HG03571 (cell line): ENCODE results near the gene SMIM41.
A peak's percentile ranks its signal among the peaks of the same experiment; 100 is the strongest.

Experiments
- ATAC-seq: cut with Tn5 transposase; IDR thresholded peaks from one replicate; pipeline ENCODE4 v1.9.1; 2021; ENCODE audit not compliant: unreplicated experiment

SMIM41 gene

DNA sequence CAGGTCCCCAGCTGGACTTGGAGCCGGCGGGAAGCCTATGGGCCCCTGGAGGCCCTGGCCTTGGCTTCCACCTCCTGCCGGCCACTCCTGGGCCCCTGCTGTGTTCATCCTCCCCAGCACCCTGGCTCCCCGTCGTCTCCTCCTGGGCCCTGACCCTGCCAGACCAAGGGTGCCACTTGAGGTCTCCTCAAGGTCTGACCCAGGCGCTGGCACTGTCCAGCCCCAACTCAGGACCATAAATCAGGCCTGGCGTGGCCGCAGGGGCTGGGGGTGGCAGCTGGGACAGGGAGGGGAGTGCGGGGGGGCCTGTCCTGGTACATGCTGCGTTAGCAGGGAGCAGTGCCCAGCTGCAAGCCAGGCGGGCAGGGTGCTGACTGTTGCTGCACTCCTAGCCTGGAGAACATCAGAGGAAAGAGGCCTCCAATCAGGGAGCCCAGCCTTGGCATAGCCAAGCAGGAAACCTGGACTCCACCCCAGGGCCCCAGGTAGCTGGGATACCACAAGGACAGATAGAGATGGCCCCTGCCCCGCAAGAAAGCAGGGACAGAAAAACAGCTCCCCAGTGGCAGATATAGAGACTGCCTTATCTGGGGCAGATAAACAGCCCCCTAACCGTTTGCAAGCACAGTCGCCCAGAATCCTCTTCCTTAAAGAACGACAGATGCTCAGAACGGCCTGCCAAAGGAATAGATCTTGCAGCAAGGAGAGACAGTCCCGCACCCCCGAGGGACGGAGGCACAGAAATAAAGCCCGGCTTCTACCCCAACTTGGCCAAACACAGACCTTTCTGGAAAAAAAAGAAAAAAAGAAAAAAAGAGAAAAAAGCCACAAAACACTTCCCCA lies 16.2 kb upstream of the SMIM41 start:
- ATAC-seq: no peak

DNA sequence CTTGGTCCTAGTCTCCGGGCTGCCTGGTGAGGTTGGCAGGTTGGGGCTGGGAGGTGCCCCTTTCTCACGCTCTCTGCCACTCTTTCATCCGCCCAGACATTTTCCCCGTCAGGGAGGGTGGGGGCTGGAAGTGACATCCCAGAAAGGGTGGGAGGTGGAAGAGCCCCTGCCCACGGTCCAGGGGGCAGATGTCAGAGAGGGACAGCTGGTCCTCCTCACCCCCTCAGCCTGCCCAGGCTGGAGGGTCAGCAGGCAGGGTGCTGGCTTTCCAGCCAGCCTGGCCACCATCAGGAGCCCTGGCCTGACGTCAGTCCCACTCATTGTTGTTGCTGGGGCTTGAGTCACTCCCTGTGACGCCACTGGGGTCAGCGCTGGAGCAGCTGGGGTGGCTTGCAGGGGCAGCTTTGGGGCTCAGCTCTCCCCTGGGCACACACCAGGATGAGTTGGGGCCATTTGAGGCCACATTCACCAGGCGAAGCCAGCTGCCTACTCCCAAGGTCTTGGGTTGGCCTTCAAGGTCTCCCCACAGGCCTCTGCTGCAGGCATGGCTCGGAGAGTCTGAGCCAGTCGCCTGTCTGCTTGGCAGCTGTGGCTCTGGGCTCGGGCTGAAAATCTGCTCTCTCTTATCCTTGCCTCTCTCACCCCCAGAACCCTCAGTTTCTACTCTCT lies 15.4 kb upstream of the SMIM41 start:
- ATAC-seq: no peak

DNA sequence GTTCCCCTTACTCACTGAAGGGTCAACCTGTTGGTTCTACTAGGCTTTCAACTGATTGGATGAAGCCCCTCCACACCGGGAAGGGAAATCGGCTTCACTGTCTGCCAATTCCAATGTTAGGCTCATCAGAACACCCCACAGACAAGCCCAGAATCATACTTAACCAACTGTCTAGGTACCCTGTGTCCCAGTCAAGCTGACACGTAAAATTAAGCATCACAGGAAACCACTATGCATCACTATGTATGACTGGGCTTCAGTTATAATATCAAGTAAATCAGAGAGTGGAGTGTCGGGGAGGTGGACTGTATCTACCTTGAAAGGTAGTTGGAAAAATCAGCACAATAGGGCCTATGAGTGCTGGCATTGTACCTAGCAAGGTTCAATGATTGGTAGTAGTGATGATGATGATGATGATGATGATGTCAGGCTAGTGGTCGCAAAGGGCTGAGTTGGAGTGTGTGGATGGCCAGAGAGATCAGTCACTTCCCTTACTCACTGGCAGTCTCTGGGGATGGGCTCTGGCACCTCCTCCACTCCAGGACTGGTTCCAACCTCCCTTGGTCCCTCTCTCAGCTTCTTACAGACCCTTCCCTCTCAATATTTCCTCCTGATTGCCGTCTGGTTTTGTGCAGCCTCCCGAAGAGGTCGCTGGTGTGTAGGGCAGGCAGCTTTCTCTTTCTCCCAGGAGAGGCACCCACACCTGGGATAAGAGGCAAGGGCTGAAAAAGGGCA lies 13.0 kb upstream of the SMIM41 start:
- no peak for ATAC-seq

DNA sequence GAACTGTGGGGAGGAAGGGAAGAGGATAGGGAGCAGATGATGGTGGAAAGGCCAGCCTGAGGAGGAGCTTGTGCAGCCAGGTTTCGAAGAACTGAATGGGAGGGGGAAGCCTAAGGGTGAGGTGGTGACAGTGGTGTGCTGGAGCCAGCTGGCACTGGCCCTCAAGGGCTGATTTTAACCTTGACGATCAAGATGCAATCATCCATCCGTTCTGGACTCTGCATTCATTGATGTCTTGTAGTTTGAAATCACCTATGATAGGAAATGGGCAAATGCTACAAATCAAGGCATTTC lies 12.5 kb upstream of the SMIM41 start:
- no peak for ATAC-seq

DNA sequence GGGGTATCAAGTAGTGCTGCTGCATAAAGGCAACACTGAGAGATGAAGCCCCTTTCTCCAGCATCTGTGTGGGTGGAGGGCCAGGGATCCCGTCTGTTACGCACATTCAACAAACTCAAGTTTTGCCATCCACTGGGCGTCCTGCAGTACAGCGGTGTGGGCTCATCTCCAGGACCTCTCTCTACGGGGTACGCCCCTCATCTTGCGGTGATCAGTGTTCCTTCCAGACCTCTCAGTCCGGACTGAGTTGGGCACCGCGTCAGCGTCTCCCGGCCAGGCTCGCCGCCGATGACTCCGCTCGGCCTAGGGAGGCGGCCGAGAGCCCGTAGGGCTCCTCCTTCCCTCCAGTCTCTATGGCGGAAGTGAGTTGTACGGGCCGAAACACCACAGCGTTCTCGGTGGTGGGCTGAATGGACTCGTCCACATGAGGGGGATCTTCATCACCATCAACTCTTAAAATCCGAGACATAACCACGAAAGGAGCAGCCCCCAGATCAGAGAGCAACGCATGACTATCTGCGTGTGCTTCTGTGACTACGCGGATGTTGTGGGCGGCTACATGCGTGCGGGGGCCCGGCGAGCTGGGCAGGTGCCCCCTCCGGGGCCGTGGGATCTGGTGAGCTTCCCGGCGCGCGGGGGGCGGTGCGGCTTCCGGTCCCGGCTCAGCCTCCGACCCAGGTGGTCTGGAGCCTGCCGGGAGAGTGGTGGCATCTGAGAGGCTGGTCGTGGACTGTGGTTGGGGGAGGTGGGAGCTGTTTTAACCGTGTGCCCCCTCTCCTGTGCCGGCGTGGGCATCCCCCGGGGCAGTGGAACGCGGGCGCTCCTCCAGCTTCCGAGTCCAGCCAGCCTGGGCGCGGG lies 9.9 kb upstream of the SMIM41 start, which contains the start of gene ATG101:
TSS of gene ATG101 (plus strand) at position 652 of the 858 bp plus-strand sequence. CDS start 3,673 bp downstream, outside the sequence.
- peak; percentile 90 for ATAC-seq

DNA sequence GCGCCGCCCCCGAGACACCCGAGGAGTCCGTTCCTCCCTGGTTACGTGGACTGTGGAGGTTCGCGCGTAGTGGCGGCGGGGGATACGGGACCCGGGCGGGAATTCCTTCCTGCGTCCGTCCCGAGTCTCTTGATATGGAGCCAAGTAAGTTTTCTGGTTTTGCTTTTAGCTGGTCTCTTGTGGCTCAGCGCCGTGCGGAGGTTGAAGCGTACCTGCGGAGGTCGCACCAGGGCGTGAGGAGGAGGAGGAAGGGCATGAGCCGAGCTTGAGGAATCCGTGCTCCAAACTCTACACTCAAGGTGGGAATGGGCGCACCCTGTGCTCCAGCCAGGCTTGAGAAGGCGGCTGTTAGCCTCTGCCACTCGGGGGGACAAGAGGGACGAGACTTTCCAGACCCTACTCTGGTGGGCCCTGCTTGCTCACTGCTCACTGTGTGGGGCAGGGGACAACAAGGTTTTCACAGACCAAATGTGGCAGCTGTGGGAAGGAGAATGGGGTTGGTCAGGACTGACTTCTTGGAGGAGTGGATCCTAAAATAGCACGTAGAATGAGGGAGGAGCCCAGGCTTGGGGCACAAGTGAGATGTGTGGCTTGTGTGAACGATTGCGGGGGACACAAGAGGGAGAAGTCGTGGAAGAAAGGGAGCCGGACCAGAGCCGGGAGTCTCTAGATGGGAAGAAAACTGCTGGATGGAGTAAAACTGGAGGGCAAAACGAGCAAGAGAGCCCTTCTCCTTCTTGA lies 9.1 kb upstream of the SMIM41 start:
- ATAC-seq: peak; percentile 6

DNA sequence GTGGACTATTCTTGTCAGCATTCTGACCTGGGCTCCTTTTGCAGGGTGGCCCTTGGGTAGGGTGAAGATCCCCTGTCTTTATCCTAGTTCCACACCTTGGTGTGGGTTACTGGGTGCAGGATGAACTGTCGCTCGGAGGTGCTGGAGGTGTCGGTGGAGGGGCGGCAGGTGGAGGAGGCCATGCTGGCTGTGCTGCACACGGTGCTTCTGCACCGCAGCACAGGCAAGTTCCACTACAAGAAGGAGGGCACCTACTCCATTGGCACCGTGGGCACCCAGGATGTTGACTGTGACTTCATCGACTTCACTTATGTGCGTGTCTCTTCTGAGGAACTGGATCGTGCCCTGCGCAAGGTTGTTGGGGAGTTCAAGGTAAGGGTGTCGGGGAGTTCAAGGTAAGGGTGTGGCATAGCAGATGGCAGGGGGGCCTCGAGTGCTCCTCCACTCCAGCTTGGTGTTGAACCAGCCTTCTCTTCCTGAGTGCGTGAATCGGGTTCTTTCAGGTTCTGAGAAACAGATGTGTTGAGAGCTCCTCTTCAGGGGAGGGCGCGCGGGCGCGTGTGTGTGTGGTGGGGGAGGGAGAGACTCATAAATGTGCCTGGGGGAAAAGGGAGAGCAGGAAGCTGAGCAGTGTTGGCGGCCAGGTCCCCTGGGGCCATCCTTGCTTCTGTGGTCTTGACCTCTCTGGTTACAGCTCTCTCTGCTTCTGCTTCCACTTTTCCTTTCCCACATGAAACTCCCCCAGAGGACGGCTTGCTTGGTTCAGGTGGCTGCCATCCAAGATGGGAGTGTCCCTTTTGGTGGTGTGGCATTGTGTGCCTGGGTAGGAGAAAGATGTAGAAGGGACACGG lies 5.7 kb upstream of the SMIM41 start:
- no peak for ATAC-seq

DNA sequence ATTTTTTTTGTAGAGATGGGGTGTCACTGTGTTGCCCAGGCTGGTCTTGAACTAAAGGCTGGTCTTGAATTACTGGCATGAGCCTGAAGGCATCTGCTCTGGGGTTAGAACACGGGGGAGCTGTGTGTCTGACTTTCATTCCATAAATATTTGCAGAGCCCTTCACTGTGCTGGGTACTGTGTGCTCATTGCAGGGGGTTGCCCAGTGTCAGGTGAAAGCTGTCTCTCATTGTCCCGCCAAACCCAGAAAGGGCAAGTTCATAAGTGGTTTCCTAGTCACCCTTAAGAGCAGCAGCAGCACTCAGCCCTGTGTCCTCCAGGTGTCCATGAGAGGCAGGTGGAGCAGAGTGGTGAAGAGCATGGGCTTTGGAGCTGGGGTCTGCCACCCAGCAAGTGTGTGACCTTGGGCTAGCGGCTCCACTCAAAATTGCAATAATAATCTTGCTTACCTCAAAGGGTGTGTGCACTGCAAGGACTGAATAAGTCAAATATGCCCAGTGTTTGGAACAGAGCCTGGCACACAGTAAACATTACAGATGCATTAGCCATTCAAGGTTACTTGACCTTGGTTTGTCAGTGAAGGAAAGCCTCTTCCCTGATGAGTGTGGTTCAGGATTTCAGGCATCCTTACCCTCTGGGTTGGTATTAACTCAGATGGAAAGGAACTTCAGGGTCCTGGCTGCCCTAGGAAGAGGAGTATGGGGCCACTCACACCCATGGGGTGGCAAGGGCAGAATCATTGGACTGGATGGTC lies 4.4 kb upstream of the SMIM41 start:
- no peak for ATAC-seq

DNA sequence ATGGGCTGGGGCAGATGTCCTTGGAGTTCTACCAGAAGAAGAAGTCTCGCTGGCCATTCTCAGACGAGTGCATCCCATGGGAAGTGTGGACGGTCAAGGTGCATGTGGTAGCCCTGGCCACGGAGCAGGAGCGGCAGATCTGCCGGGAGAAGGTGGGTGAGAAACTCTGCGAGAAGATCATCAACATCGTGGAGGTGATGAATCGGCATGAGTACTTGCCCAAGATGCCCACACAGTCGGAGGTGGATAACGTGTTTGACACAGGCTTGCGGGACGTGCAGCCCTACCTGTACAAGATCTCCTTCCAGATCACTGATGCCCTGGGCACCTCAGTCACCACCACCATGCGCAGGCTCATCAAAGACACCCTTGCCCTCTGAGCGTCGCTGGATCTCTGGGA lies 2.7 kb upstream of the SMIM41 start:
- ATAC-seq: no peak

DNA sequence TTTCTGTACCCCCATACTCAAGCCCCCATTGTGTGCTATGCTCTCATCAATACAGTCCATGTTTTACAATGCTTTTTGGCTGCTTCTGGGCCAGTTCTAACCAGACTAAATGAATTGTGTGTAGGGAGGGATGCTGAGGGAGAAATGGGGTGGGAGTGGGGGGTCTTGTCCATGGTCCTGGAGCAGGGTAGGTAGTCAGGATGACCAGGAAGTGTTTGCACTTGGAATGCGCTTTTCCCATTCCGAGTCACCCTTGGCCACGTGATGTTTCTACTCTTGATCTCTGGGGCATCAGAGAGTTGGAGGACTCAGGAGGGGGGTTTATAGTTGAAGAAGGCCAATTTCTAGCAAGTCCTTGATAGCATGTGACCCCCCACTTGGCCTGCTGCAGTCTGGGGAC lies 1.2 kb upstream of the SMIM41 start:
- no peak for ATAC-seq

DNA sequence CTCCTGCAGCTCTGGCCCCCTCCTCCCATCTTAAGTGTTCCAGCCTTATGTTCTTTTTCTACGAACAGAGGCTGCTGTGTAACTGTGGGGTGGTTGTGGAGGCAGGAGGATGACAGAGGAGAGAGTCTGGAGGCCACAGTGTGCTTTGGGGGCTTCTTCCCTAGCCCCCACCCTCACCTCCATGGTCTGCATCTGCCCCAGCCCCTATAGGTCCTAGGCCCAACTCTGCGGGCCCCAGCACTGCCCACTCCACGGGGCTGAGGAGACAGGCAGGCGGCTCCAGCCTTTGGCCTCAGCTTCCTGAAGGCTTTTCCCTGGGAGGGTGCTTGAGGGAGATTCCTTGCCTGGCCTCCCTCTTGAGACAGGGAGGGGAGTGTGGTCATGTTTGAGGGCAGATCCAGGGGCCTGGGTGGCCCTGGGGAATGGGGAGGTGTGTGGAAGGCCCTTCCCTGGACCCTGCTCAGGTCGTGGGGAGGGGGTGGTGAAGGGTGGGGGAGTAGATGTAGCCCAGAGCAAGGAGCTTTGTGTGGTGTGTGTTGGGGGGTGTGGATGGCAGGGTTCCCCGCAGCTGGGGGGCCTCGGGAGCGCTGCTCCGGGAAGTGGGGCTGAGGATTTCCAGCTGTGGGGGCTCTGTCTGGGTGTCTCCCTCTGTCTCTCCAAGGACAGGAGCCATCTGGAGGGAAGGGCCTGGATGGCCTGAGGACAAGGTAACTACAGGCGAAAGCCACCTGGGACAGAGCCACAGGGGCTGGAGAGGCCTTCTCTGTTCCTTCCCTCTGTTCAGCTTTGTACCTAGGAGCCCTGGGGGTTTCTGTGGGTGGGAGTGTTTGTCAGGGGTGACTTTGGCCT lies 1.1 kb downstream of the SMIM41 start:
- ATAC-seq: no peak

DNA sequence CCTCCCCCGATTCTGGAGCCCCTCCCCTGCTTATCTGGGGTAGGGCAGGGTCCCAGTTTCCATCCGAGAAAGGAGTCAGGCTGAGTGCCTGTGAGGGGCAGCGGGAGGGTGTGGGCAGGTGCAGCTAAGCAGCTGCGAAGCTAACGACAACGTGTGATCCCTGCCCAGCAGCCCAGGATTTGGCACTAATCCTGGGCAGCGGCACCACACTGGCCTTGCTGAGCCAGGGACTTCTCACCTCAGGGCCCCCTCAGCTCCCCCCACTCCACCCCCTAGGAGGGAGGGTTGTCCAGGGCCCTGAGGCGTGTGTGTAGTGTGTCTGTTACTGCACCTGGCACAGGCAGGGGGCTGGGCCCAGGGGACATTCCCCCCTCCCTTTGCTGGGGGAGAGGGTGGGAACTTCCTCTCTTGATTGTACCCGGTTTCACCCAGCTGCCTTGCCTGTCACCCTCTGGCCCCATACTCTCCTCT lies 1.8 kb downstream of the SMIM41 start:
- peak; percentile 60 for ATAC-seq

DNA sequence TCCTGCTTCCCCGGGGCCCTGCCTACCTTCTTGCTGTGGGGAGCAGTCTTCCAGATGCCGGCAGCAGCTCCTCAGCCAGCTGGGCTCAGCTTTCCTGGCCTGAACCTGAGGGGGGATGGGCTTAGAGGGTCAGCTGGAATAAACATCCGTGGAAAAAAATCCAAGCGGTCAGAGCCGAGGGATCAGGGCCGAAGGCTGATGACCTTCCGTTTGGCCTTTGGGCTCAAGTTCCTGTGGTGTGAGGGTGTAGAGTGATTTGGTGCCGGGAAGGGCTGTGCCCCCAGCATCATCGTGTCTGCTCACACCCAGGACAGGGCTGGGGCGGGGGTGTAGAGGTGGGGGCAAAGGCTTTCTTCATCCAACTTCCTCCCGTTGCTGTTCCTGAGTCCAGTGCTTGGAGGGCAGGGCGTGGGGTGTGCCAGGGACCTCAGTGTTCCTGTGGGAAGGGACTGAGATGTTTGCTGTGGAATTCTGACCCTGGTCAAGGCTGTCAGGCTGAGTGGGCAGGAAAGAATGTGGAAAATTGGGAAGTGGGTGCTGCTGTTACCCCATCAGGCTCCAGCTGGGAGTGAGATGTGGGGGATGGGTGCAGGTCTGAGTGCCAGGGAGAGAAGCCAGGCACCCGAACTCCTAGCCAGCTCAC lies 2.6 kb downstream of the SMIM41 start:
- no peak for ATAC-seq

DNA sequence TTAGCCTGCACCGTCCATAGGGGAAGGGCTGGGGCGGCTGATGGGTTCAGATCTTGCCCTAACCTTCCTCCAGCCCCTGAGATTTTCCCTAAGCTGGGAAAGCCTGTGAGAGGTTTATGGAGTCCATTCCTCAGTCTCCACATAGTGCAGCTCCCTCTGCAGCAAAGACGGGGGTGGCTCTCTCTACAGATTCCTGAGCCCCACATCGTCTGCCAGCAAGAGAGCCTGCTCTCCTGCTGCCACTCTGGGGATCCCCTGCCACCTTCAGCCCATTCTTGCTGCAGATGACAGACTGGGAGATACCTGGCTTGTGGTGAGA lies 3.1 kb downstream of the SMIM41 start:
- ATAC-seq: no peak

DNA sequence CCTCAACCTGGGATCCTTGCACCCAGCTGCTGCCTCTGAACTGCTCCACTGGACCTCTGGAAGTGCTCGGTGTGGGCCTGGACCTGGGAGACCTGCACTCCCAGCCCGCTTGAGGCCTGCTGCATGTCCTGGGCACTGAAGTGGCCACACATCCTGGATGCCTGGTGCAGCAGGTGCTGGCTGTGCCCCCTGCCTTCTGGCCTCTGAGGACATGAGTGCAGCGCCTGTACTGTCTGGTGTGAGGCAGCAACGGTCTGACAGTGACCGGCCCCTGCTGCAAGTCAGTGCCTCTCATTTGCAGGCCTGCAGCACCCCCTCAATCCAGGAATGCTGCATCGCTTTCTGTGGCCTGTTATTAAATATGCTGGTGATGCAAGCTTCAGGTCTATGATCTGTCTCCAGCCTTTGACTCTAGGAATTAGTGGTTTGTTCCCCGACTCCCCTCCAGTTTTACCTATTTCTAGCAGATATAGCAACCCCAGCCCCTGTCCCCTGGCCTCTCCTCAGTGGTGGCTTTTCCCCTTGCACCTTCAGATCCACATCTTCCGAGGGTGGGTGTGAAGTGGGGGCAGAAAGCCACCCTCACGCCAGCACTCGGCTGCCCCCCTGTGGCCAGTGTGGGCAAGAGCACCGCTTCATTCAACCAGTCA lies 3.6 kb downstream of the SMIM41 start:
- no peak for ATAC-seq

DNA sequence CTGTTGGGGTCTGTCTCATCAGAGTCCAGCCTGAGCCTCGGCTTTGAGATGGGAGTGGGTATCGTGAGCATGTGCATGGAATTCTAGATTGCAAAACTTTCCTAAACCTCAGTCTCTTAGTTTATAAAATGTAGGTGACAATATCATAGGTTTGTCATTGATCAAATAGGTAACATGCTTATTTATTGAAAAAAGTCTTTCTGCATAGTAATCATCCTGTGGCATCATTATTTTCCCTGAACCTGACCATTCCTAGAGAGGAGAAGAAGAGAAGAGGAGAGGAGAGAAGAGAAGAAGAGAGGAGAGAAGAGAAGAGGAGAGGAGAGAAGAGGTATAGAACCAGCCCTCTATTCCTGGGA lies 4.1 kb downstream of the SMIM41 start:
- no peak for ATAC-seq
